Panc1 (cell line): ENCODE results near the gene MYL5. TPM values are rescaled to one million over a fixed set of nuclear protein-coding genes. Genes with fewer than 3 reads are reported as not detected.

Experiments used
- ATAC-seq: fragments of 200-7000 bp; cut with Tn5 transposase; 2 replicates; pipeline ENCODE4 v1.9.1; 2020; ENCODE audit warnings: mild to moderate bottlenecking, moderate library complexity
- BruUV-seq: library from RNA; stranded (reverse); fragments of 400-500 nt; replicated peaks from 2 replicates; lab custom pipeline; 2021; lab: Mats Ljungman, UMichigan
- CTCF ChIA-PET: fragments of 300-600 bp; sonication (Branson Sonifier 250); formaldehyde crosslinking; loops from one replicate; lab custom pipeline; 2022; ENCODE audit warnings: antibody characterized with exemption; lab: Charles Lee
- POLR2A ChIA-PET: fragments of 300-600 bp; sonication (Branson Sonifier 250); formaldehyde crosslinking; loops from one replicate; lab custom pipeline; 2022; ENCODE audit warnings: antibody characterized with exemption; lab: Charles Lee
- DNase-seq: peaks from one replicate; pipeline ENCODE4 v3.0.0-alpha.2; 2010; ENCODE audit warnings: low read depth, low spot score
- H3K27ac ChIP-seq: 2 replicates; pipeline ENCODE4 v1.5.1; 2011; ENCODE audit warnings: mild to moderate bottlenecking, low read length, inconsistent platforms
- H3K27me3 ChIP-seq: fragments of 200-500 bp; sonication (Bioruptor generic); 2 replicates; pipeline ENCODE4 v1.6.0; 2014; ENCODE audit warnings: low read length, inconsistent platforms; ENCODE audit not compliant: control insufficient read depth, insufficient read depth
- H3K36me3 ChIP-seq: fragments of 200-500 bp; sonication (Bioruptor generic); 2 replicates; pipeline ENCODE4 v1.5.1; 2014; ENCODE audit warnings: inconsistent platforms, mild to moderate bottlenecking, low read length, moderate library complexity; ENCODE audit not compliant: control insufficient read depth, insufficient read depth
- H3K4me1 ChIP-seq: 2 replicates; pipeline ENCODE4 v1.5.1; 2011; ENCODE audit warnings: inconsistent platforms, mild to moderate bottlenecking, low read length, moderate library complexity; ENCODE audit not compliant: control insufficient read depth, insufficient read depth
- H3K4me3 ChIP-seq, 2 experiments: 2 replicates each; pipeline ENCODE4 v1.5.1; 2011 to 2012; ENCODE audit warnings: low read depth in 2 of 2, low read length in 2 of 2, mild to moderate bottlenecking in 2 of 2, inconsistent platforms in 1 of 2, moderate library complexity in 1 of 2
- H3K9me3 ChIP-seq: fragments of 200-500 bp; sonication (Bioruptor generic); 2 replicates; pipeline ENCODE4 v1.5.1; 2014; ENCODE audit warnings: low read depth, mild to moderate bottlenecking, inconsistent platforms, low read length, moderate library complexity; ENCODE audit not compliant: control insufficient read depth, insufficient read depth
- POLR2AphosphoS5 ChIP-seq: IDR thresholded peaks from 2 replicates; pipeline ENCODE4 v1.6.1; 2012; ENCODE audit warnings: mild to moderate bottlenecking, low read depth, low read length, moderate library complexity
- REST ChIP-seq, 2 experiments: IDR thresholded peaks; 2 replicates each; pipeline ENCODE4 v1.6.1; 2011 to 2012; ENCODE audit warnings: low read depth in 2 of 2, control low read depth in 1 of 2, low read length in 1 of 2, mild to moderate bottlenecking in 1 of 2, moderate library complexity in 1 of 2; ENCODE audit not compliant: insufficient read depth in 1 of 2
- SIN3A ChIP-seq: IDR thresholded peaks from 2 replicates; pipeline ENCODE4 v1.6.1; 2012; ENCODE audit warnings: low read depth, mild to moderate bottlenecking, low read length, moderate library complexity, borderline replicate concordance; ENCODE audit not compliant: insufficient read depth
- TCF7L2 ChIP-seq: IDR thresholded peaks from 2 replicates; pipeline ENCODE4 v1.6.1; 2011; ENCODE audit warnings: mild to moderate bottlenecking, low read depth, low read length, inconsistent platforms
- in situ Hi-C: cut with HindIII; loops from 2 replicates; pipeline ENCODE4 v1.10.0; 2016; ENCODE audit warnings: low sequenced_read_pairs, low pct_unique_long_range_greater_than_20kb
- intact Hi-C: fragments of 100-400 bp; cut with micrococcal nuclease; formaldehyde crosslinking; loops from one replicate; pipeline ENCODE4 v1.10.0; 2022; ENCODE audit not compliant: unreplicated experiment
- total RNA-seq: library from RNA; stranded (reverse); gene quantifications from one replicate; pipeline ENCODE4 v1.2.1, GENCODE V29; 2021; ENCODE audit not compliant: unreplicated experiment
- TF ChIP-seq, protein P1 (sequence below): fragments of 450-650 bp; IDR thresholded peaks from 2 replicates; pipeline ENCODE4 v1.5.1; 2017; ENCODE audit warnings: mild to moderate bottlenecking

The MYL5 gene
- total RNA-seq, 1 experiment from 2014 or later: 12.0 TPM

DNA sequence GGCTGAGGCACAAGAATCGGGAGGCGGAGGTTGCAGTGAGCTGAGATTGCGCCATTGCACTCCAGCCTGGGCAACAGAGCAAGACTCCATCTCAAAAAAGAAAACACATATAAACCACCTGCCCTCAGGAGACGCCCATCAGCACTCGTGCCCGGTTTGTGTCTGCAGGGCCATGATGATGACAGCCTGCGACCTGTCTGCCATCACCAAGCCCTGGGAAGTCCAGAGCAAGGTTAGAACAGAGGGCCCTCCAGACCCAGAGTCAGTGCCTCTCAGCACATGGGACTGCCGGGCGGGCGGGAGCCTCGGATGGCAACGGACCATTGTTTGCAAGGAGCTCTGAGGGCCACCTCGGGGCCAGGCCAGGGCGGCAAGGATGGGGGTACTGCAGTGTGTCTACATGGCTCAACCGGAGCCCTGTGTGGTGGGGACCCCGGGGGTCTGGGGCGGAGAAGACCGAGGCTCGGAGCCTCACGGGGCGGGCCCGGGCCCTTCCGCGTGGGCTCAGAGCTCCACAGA, 9.6 kb upstream of the MYL5 start:
- H3K27me3 ChIP-seq: no peaks in the 10 kb centered on the region
- H3K36me3 ChIP-seq: no peaks in the 10 kb centered on the region
- in situ Hi-C loops (no loop called here), intact Hi-C loops (no loop called here)
- TF ChIP-seq REST (IDR thresholded peaks at IDR 0.05; ENCODE audit: insufficient read depth in 1 of 2, low read depth in 2 of 2, low read length in 1 of 2) (no peak), SIN3A (no peak), TCF7L2 (no peak), POLR2AphosphoS5 (no peak)
- TF ChIP-seq, protein P1, sequence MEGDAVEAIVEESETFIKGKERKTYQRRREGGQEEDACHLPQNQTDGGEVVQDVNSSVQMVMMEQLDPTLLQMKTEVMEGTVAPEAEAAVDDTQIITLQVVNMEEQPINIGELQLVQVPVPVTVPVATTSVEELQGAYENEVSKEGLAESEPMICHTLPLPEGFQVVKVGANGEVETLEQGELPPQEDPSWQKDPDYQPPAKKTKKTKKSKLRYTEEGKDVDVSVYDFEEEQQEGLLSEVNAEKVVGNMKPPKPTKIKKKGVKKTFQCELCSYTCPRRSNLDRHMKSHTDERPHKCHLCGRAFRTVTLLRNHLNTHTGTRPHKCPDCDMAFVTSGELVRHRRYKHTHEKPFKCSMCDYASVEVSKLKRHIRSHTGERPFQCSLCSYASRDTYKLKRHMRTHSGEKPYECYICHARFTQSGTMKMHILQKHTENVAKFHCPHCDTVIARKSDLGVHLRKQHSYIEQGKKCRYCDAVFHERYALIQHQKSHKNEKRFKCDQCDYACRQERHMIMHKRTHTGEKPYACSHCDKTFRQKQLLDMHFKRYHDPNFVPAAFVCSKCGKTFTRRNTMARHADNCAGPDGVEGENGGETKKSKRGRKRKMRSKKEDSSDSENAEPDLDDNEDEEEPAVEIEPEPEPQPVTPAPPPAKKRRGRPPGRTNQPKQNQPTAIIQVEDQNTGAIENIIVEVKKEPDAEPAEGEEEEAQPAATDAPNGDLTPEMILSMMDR: no peak
- no TSS peak for BruUV-seq
- ATAC-seq (no peak), DNase-seq (no peak)
- H3K4me1 ChIP-seq: peaks cover 3% of the 10 kb centered on the region; the same call in 1 of the 2 replicates
- H3K4me3 ChIP-seq: no peak overlapping the region
- no peak overlapping the region for H3K27ac ChIP-seq
- POLR2A ChIA-PET: no interaction called here
- CTCF ChIA-PET: interaction anchor here (0.7 to 1.3 kb wide), 3 partner anchors 9 to 145 kb away, joined by 3 to 8 read pairs (median 5); partner anchors contain the start of genes ATP5ME and MYL5
- no peaks in the 10 kb centered on the region for H3K9me3 ChIP-seq

GRCh38 chr4:665381-665750, 9.0 kb upstream of the MYL5 start:
- peaks cover 3% of the 10 kb centered on the region; the same call in 1 of the 2 replicates for H3K4me1 ChIP-seq
- no peaks in the 10 kb centered on the region for H3K36me3 ChIP-seq
- intact Hi-C loops: no loop called here
- no peak overlapping the region for H3K4me3 ChIP-seq
- H3K27me3 ChIP-seq: no peaks in the 10 kb centered on the region
- no peak for TF ChIP-seq SIN3A
- TF ChIP-seq, protein P1: no peak
- no peak for TF ChIP-seq TCF7L2
- no peak for TF ChIP-seq POLR2AphosphoS5
- TF ChIP-seq REST (IDR thresholded peaks at IDR 0.05; ENCODE audit: insufficient read depth in 1 of 2, low read depth in 2 of 2, low read length in 1 of 2): no peak
- in situ Hi-C loops: no loop called here
- ChIA-PET POLR2A (no interaction called here), CTCF (interaction anchor here (0.7 kb wide), 2 partner anchors 9 to 146 kb away, joined by 5 to 8 read pairs; partner anchors contain the start of genes ATP5ME and MYL5)
- ATAC-seq (no peak), DNase-seq (no peak)
- BruUV-seq: no TSS peak
- H3K9me3 ChIP-seq: no peaks in the 10 kb centered on the region
- H3K27ac ChIP-seq: no peak overlapping the region
